GM12878 (cell line): ENCODE measurements around the gene NBEA. TPM values are rescaled to one million over a fixed set of nuclear protein-coding genes. Genes with fewer than 3 reads are reported as not detected.

Experiments
- ATAC-seq: fragments of 200-7000 bp; cut with Tn5 transposase; 3 replicates; pipeline ENCODE4 v1.9.1; 2020; ENCODE audit warnings: mild to moderate bottlenecking, moderate library complexity
- BruUV-seq: library from RNA; stranded (reverse); fragments of 400-500 nt; replicated peaks from 2 replicates; lab custom pipeline; 2021; lab: Mats Ljungman, UMichigan
- CTCF ChIA-PET: fragments of 300-600 bp; sonication (Branson Sonifier 250); formaldehyde crosslinking; extraction: SDS; loops from one replicate; lab custom pipeline; 2021; ENCODE audit warnings: inconsistent platforms; lab: Yijun Ruan, JAX
- POLR2A ChIA-PET: fragments of 350-600 bp; formaldehyde crosslinking; extraction: SDS; loops from one replicate; lab custom pipeline; 2021; ENCODE audit warnings: inconsistent platforms; lab: Charles Lee
- RAD21 ChIA-PET: fragments of 300-600 bp; sonication (Branson Sonifier 250); formaldehyde crosslinking; loops from one replicate; lab custom pipeline; 2023; ENCODE audit warnings: antibody characterized with exemption; ENCODE audit not compliant: unreplicated experiment; lab: Charles Lee
- SMC1A ChIA-PET: fragments of 300-600 bp; sonication (Branson Sonifier 250); formaldehyde crosslinking; loops from one replicate; lab custom pipeline; 2023; ENCODE audit not compliant: unreplicated experiment, uncharacterized antibody; lab: Charles Lee
- DNase-seq: peaks from one replicate; pipeline ENCODE4 v3.0.0-alpha.2; 2011; ENCODE audit warnings: low read depth, low spot score
- FAIRE-seq: peaks from 3 replicates; lab custom pipeline; 2011; peaks lifted over from hg19 to GRCh38; lab: Jason Lieb, UNC
- H2AFZ ChIP-seq: 2 replicates; pipeline ENCODE4 v1.6.0; 2011; ENCODE audit warnings: low read depth, low read length, control low read depth; ENCODE audit not compliant: control insufficient read depth
- H3K27ac ChIP-seq: 2 replicates; pipeline ENCODE4 v1.5.1; 2011; ENCODE audit warnings: control low read depth; ENCODE audit not compliant: control insufficient read depth, insufficient read depth
- H3K27me3 ChIP-seq, 2 experiments: replicated peaks in 1 of 2; 2 replicates each; pipeline versions ENCODE4 v1.6.0 to v1.6.1; 2011; ENCODE audit warnings: low read length in 1 of 2; ENCODE audit not compliant: control insufficient read depth in 2 of 2, insufficient read depth in 2 of 2
- H3K36me3 ChIP-seq, 2 experiments: 2 replicates each; pipeline ENCODE4 v1.5.1; 2011; ENCODE audit warnings: low read length in 1 of 2; ENCODE audit not compliant: control insufficient read depth in 2 of 2, insufficient read depth in 2 of 2
- H3K4me1 ChIP-seq: 2 replicates; pipeline ENCODE4 v1.6.1; 2011; ENCODE audit warnings: mild to moderate bottlenecking, low read length, moderate library complexity, mixed read lengths; ENCODE audit not compliant: control insufficient read depth, insufficient read depth
- H3K4me2 ChIP-seq: 2 replicates; pipeline ENCODE4 v1.6.0; 2011; ENCODE audit warnings: control low read depth; ENCODE audit not compliant: control insufficient read depth, insufficient read depth
- H3K4me3 ChIP-seq: fragments of 200-600 bp; sonication (generic); 2 replicates; pipeline ENCODE4 v1.5.1; 2016
- H3K79me2 ChIP-seq: 2 replicates; pipeline ENCODE4 v1.6.0; 2011; ENCODE audit warnings: low read length; ENCODE audit not compliant: control insufficient read depth, insufficient read depth
- H3K9ac ChIP-seq: 2 replicates; pipeline ENCODE4 v1.8.0; 2011; ENCODE audit warnings: low read length, control low read depth, mixed read lengths; ENCODE audit not compliant: control insufficient read depth, insufficient read depth
- H3K9me3 ChIP-seq: replicated peaks from 3 replicates; pipeline ENCODE4 v1.5.1; 2011; ENCODE audit warnings: mild to moderate bottlenecking, low read length; ENCODE audit not compliant: control insufficient read depth, insufficient read depth
- H4K20me1 ChIP-seq: 2 replicates; pipeline ENCODE4 v1.6.0; 2011; ENCODE audit not compliant: control insufficient read depth, insufficient read depth
- ASH2L ChIP-seq: fragments of 300-600, 200-600 bp; sonication (generic); IDR thresholded peaks from 2 replicates; pipeline ENCODE4 v1.6.1; 2017; ENCODE audit warnings: low read depth, mild to moderate bottlenecking, borderline replicate concordance
- ATF7 ChIP-seq: fragments of 450-650 bp; IDR thresholded peaks from 2 replicates; pipeline ENCODE4 v1.6.1; 2016; ENCODE audit warnings: low read depth, mild to moderate bottlenecking
- BACH1 ChIP-seq: fragments of 450-650 bp; IDR thresholded peaks from 2 replicates; pipeline ENCODE4 v1.6.1; 2017; ENCODE audit warnings: mild to moderate bottlenecking, borderline replicate concordance
- BHLHE40 ChIP-seq, 2 experiments: fragments of 450-650 bp in 1 of 2; IDR thresholded peaks; 2 replicates each; pipeline ENCODE4 v1.6.1; 2011 to 2017; ENCODE audit warnings: low read depth in 2 of 2, borderline replicate concordance in 1 of 2, improper control_type of control experiment in 1 of 2, low read length in 1 of 2, mild to moderate bottlenecking in 1 of 2
- BMI1 ChIP-seq: fragments of 450-650 bp; IDR thresholded peaks from 2 replicates; pipeline ENCODE4 v1.6.1; 2016; ENCODE audit warnings: mild to moderate bottlenecking, moderate library complexity, borderline replicate concordance
- CEBPZ ChIP-seq: fragments of 150-350 bp; IDR thresholded peaks from 2 replicates; pipeline ENCODE4 v1.6.1; 2016; ENCODE audit warnings: low read depth, low read length
- CREM ChIP-seq: IDR thresholded peaks from 2 replicates; pipeline ENCODE4 v1.6.1; 2014; ENCODE audit warnings: antibody characterized with exemption, low read depth
- CUX1 ChIP-seq: IDR thresholded peaks from 2 replicates; pipeline ENCODE4 v1.6.1; 2012; ENCODE audit warnings: improper control_type of control experiment, low read depth, low read length; ENCODE audit not compliant: insufficient replicate concordance
- DPF2 ChIP-seq: fragments of 450-650 bp; IDR thresholded peaks from 2 replicates; pipeline ENCODE4 v1.6.1; 2017; ENCODE audit warnings: mild to moderate bottlenecking
- FOXM1 ChIP-seq: IDR thresholded peaks from 2 replicates; pipeline ENCODE4 v1.6.1; 2012; ENCODE audit warnings: low read depth, mild to moderate bottlenecking, inconsistent platforms, low read length, moderate library complexity
- HDGF ChIP-seq: fragments of 450-650 bp; IDR thresholded peaks from 2 replicates; pipeline ENCODE4 v1.6.1; 2016; ENCODE audit warnings: antibody characterized with exemption
- IKZF2 ChIP-seq, 2 experiments: fragments of 450-650 bp; IDR thresholded peaks; 2 replicates each; pipeline ENCODE4 v1.6.1; 2017; ENCODE audit warnings: mild to moderate bottlenecking in 2 of 2, moderate library complexity in 2 of 2
- LARP7 ChIP-seq: fragments of 450-650 bp; IDR thresholded peaks from 2 replicates; pipeline ENCODE4 v1.6.1; 2017; ENCODE audit warnings: mild to moderate bottlenecking
- MTA3 ChIP-seq: IDR thresholded peaks from 2 replicates; pipeline ENCODE4 v1.6.1; 2012; ENCODE audit warnings: low read length, inconsistent platforms, borderline replicate concordance
- RCOR1 ChIP-seq: conservative IDR thresholded peaks from 2 replicates; pipeline ENCODE4 v1.6.1; 2012; ENCODE audit warnings: low read depth, low read length, improper control_type of control experiment
- SMC3 ChIP-seq: IDR thresholded peaks from 2 replicates; pipeline ENCODE4 v1.6.1; 2011; ENCODE audit warnings: low read length, improper control_type of control experiment, borderline replicate concordance
- ZZZ3 ChIP-seq: IDR thresholded peaks from 2 replicates; pipeline ENCODE4 v1.6.1; 2011; ENCODE audit warnings: low read depth; ENCODE audit not compliant: control insufficient read depth, insufficient read length
- WGBS: methylation state at CpG from one replicate; pipeline ENCODE4 v1.1.6; 2016; ENCODE audit warnings: low lambda C conversion rate; ENCODE audit not compliant: insufficient replicate concordance, insufficient coverage; ENCODE audit errors: missing lambda C conversion rate; 5-methylcytosine and 5-hydroxymethylcytosine counted together
- in situ Hi-C: fragments of 300-500 bp; cut with MboI; formaldehyde crosslinking; loops from 9 replicates; pipeline ENCODE4 v1.14.3; 2018; ENCODE audit warnings: mixed read lengths
- intact Hi-C: fragments of 100-400 bp; cut with micrococcal nuclease; formaldehyde crosslinking; loops from one replicate; pipeline ENCODE4 v1.14.2; 2022; ENCODE audit not compliant: unreplicated experiment
- polyA plus RNA-seq, 11 experiments: library from polyadenylated mRNA; depleted of rRNA in 4 of 11; unstranded in 6 of 11; stranded (reverse) in 5 of 11; fragments of >200 nt; fragmentation: Nextera tagmentation in 4 of 11; fragmentation: Illumina TruSeq in 1 of 11; extraction: Ambion mirVana in 4 of 11; extraction: Trizol in 1 of 11; gene quantifications; 1 replicate in 1 of 11; 2 replicates in 10 of 11; pipeline versions ENCODE4 v1.2.1 to v1.2.3, GENCODE V29; 2011 to 2016; ENCODE audit warnings: inconsistent platforms in 2 of 11, missing spikeins in 2 of 11, low read depth in 1 of 11
- total RNA-seq, 4 experiments: library from RNA; depleted of rRNA in 3 of 4; stranded (reverse); fragments of >200 nt in 3 of 4; fragmentation: Illumina TruSeq in 1 of 4; extraction: Trizol in 1 of 4; gene quantifications; 2 replicates each; pipeline versions ENCODE4 v1.2.1 to v1.2.3, GENCODE V29; 2013 to 2021

The NBEA gene
- total and polyA plus RNA-seq, 10 of the 15 experiments (the other 5 are each of a cell fraction or from before 2014, with no cell fraction given) = 0.23 to 3.6 (median 0.55) TPM

DNA sequence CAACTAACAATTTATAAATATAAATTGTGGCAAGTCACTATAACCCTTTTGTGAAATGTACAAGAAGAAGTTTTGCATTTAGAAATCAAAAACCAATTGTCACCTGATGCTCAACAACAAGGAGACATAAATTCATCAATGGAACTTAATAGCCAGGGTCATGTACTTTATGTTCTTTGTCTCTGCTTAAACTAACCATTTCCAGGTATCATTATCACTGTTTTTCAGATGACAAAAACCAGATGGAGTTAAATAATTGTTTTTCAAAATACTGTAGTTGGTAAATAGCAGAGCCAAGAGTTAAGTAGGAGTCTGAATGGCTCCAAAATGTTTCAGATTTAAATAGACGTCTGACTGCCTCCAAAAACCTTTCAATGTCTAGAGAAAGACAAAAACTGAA, 606.7 kb downstream of the NBEA start:
- FAIRE-seq = no peak
- H3K9ac ChIP-seq = no peak overlapping the region
- no peaks in the 10 kb centered on the region for H3K36me3 ChIP-seq
- ChIA-PET RAD21 (interaction anchor here (0.9 kb wide), 1 partner anchor 8 kb away, joined by 3 read pairs; no protein-coding TSS in a partner anchor), SMC1A (interaction anchor here (1.0 kb wide), 1 partner anchor 7 kb away, joined by 3 read pairs; no protein-coding TSS in a partner anchor), CTCF (no interaction called here), POLR2A (no interaction called here)
- H3K4me1 ChIP-seq = no peaks in the 10 kb centered on the region
- no peaks in the 10 kb centered on the region for H3K9me3 ChIP-seq
- H3K4me2 ChIP-seq = no peak overlapping the region
- no peak for DNase-seq
- 45% methylated on average over 1 of the region's 1 CpG for WGBS
- H4K20me1 ChIP-seq = no peaks in the 10 kb centered on the region
- H3K27ac ChIP-seq = no peak overlapping the region
- no peaks in the 10 kb centered on the region for H3K79me2 ChIP-seq
- H3K4me3 ChIP-seq = no peak overlapping the region
- in situ Hi-C loops = no loop called here
- no peaks in the 10 kb centered on the region for H3K27me3 ChIP-seq
- H2AFZ ChIP-seq = no peak overlapping the region
- no peak for ATAC-seq
- BruUV-seq = no TSS peak
- intact Hi-C loops = no loop called here
- no peak for TF ChIP-seq CREM
- no peak for TF ChIP-seq BACH1
- TF ChIP-seq LARP7 = no peak
- no peak for TF ChIP-seq ASH2L
- TF ChIP-seq BHLHE40 (IDR thresholded peaks at IDR 0.05; ENCODE audit: borderline replicate concordance in 1 of 2, low read depth in 2 of 2, low read length in 1 of 2) = no peak
- no peak for TF ChIP-seq MTA3
- TF ChIP-seq ZZZ3 = no peak
- no peak for TF ChIP-seq FOXM1
- no peak for TF ChIP-seq HDGF
- TF ChIP-seq DPF2 = no peak
- no peak for TF ChIP-seq ATF7
- no peak for TF ChIP-seq CUX1
- no peak for TF ChIP-seq IKZF2 (IDR thresholded peaks at IDR 0.05)
- TF ChIP-seq CEBPZ = no peak
- TF ChIP-seq RCOR1 = no peak
- TF ChIP-seq SMC3 = no peak
- TF ChIP-seq BMI1 = no peak
